Measurements from ENCODE around the gene TDRD9.
"Not testable (repeated sequence)": the region's sequence is repeated elsewhere in the genome, so short reads cannot be mapped to it uniquely, and the experiment has no call there.

TDRD9 gene

GRCh38 chr14:103892247-103892646 lies 36.0 kb upstream of the TDRD9 start:
- no peak for DNase-seq (ENCODE audit: low spot score)

GRCh38 chr14:103894034-103894722 lies 34.1 kb upstream of the TDRD9 start:
- DNase-seq (ENCODE audit: low spot score), result no peak

GRCh38 chr14:103894723-103895059 lies 33.6 kb upstream of the TDRD9 start:
- no peak for DNase-seq (ENCODE audit: low spot score)

GRCh38 chr14:103896578-103896977 lies 31.7 kb upstream of the TDRD9 start:
- no peak for DNase-seq (ENCODE audit: low spot score)

- DNase-seq (ENCODE audit: low spot score), result no peak
Observed at GRCh38 chr14:103897075-103897947, 30.9 kb upstream of the TDRD9 start.

- no peak for DNase-seq (ENCODE audit: low spot score)
Observed at GRCh38 chr14:103898204-103898603, 30.1 kb upstream of the TDRD9 start.

- no peak for DNase-seq (ENCODE audit: low spot score)
Observed at GRCh38 chr14:103898711-103899110, 29.5 kb upstream of the TDRD9 start.

- DNase-seq (ENCODE audit: low spot score), result no peak
Observed at GRCh38 chr14:103899316-103899715, 28.9 kb upstream of the TDRD9 start.

- DNase-seq (ENCODE audit: low spot score), result no peak
Observed at GRCh38 chr14:103899833-103900232, 28.4 kb upstream of the TDRD9 start.

GRCh38 chr14:103904493-103905107 lies 23.7 kb upstream of the TDRD9 start:
- no peak for DNase-seq (ENCODE audit: low spot score)

GRCh38 chr14:103905842-103906456 lies 22.3 kb upstream of the TDRD9 start:
- no peak for DNase-seq (ENCODE audit: low spot score)

- DNase-seq (ENCODE audit: low spot score), result no peak
Observed at GRCh38 chr14:103908580-103908979, 19.7 kb upstream of the TDRD9 start.

- no peak for DNase-seq (ENCODE audit: low spot score)
Observed at GRCh38 chr14:103909531-103910261, 18.6 kb upstream of the TDRD9 start.

- peak; percentile 71 for DNase-seq (ENCODE audit: low spot score)
Observed at GRCh38 chr14:103910262-103910935, 17.9 kb upstream of the TDRD9 start.

- DNase-seq (ENCODE audit: low spot score), result no peak
Observed at GRCh38 chr14:103910984-103911383, 17.3 kb upstream of the TDRD9 start.

- DNase-seq (ENCODE audit: low spot score), result no peak
Observed at GRCh38 chr14:103915616-103916015, 12.6 kb upstream of the TDRD9 start.

- peak; percentile 73 for DNase-seq (ENCODE audit: low spot score)
Observed at GRCh38 chr14:103916636-103917262, 11.5 kb upstream of the TDRD9 start.

GRCh38 chr14:103920981-103921854 lies 7.0 kb upstream of the TDRD9 start:
- peak; percentile 94 for DNase-seq (ENCODE audit: low spot score)

- DNase-seq (ENCODE audit: low spot score), result not testable (repeated sequence)
Observed at GRCh38 chr14:103921855-103922200, 6.4 kb upstream of the TDRD9 start.

GRCh38 chr14:103923863-103924262 lies 4.4 kb upstream of the TDRD9 start:
- no peak for DNase-seq (ENCODE audit: low spot score)

Data from putamen (tissue), 1 donor.